ENCODE results near the gene NEUROD1. TPM values are rescaled to one million over a fixed set of nuclear protein-coding genes. Genes with fewer than 3 reads are reported as not detected.
"Not testable (repeated sequence)": the region's sequence is repeated elsewhere in the genome, so short reads cannot be mapped to it uniquely, and the experiment has no call there.

Gene NEUROD1
- total and polyA plus RNA-seq, 9 of the 15 experiments (the other 6 are each of a cell fraction or from before 2014, with no cell fraction given), result not detected

GRCh38 chr2:181715033-181715630 lies 34.8 kb upstream of the NEUROD1 start (continued):
- TF ChIP-seq CTCF (IDR thresholded peaks at IDR 0.05 in 2 of 3, conservative IDR thresholded peaks at IDR 0.05 in 1 of 3; ENCODE audit: insufficient read depth in 2 of 3, low read depth in 1 of 3, low read length in 3 of 3), result peak; percentile 57 to 84 (median 68); a peak in 5 of 6 replicates

- H3K4me1 ChIP-seq (replicated peaks in 1 of 2; ENCODE audit: control insufficient read depth in 2 of 2, insufficient read depth in 2 of 2, low read length in 2 of 2); POLR2A ChIA-PET; H3K4me3 ChIP-seq; H3K9me1 ChIP-seq (ENCODE audit: control insufficient read depth, insufficient read depth, low read length); H3K27me3 ChIP-seq (ENCODE audit: control insufficient read depth in 2 of 2, insufficient read depth in 2 of 2, low read length in 2 of 2); H3K9ac ChIP-seq (ENCODE audit: insufficient read depth in 1 of 2, low read depth in 2 of 2, low read length in 2 of 2); BruUV-seq (replicated peaks); H3K36me3 ChIP-seq (ENCODE audit: control insufficient read depth, insufficient read depth, low read length); CTCF ChIA-PET (ENCODE audit: low intra/inter-chr PET ratio); H3K27ac ChIP-seq (ENCODE audit: extremely low read depth, low read depth, low read length); H3K9me3 ChIP-seq (replicated peaks; ENCODE audit: control insufficient read depth, insufficient read depth, low read depth, low read length); H4K20me1 ChIP-seq (replicated peaks; ENCODE audit: control insufficient read depth, insufficient read depth, low read length); ATAC-seq; DNase-seq (ENCODE audit: extremely low read depth in 1 of 4, low spot score in 3 of 4); intact Hi-C loops (cut with micrococcal nuclease); in situ Hi-C loops (cut with MboI); H3K79me2 ChIP-seq (ENCODE audit: control insufficient read depth, insufficient read depth, low read length); H2AFZ ChIP-seq (ENCODE audit: low read depth, low read length); H3K4me2 ChIP-seq (ENCODE audit: insufficient read depth, low read length); FAIRE-seq: not testable (repeated sequence)
Observed at GRCh38 chr2:181711051-181711450, 30.7 kb upstream of the NEUROD1 start.

- in situ Hi-C loops (cut with MboI); H2AFZ ChIP-seq (ENCODE audit: low read depth, low read length); CTCF ChIA-PET (ENCODE audit: low intra/inter-chr PET ratio); FAIRE-seq; H3K9ac ChIP-seq (ENCODE audit: insufficient read depth in 1 of 2, low read depth in 2 of 2, low read length in 2 of 2); H3K79me2 ChIP-seq (ENCODE audit: control insufficient read depth, insufficient read depth, low read length); DNase-seq (ENCODE audit: extremely low read depth in 1 of 4, low spot score in 3 of 4); intact Hi-C loops (cut with micrococcal nuclease); H4K20me1 ChIP-seq (replicated peaks; ENCODE audit: control insufficient read depth, insufficient read depth, low read length); H3K4me3 ChIP-seq; H3K27me3 ChIP-seq (ENCODE audit: control insufficient read depth in 2 of 2, insufficient read depth in 2 of 2, low read length in 2 of 2); POLR2A ChIA-PET; H3K4me2 ChIP-seq (ENCODE audit: insufficient read depth, low read length); H3K36me3 ChIP-seq (ENCODE audit: control insufficient read depth, insufficient read depth, low read length); H3K27ac ChIP-seq (ENCODE audit: extremely low read depth, low read depth, low read length); ATAC-seq; H3K4me1 ChIP-seq (replicated peaks in 1 of 2; ENCODE audit: control insufficient read depth in 2 of 2, insufficient read depth in 2 of 2, low read length in 2 of 2); H3K9me3 ChIP-seq (replicated peaks; ENCODE audit: control insufficient read depth, insufficient read depth, low read depth, low read length); H3K9me1 ChIP-seq (ENCODE audit: control insufficient read depth, insufficient read depth, low read length); BruUV-seq (replicated peaks): not testable (repeated sequence)
- WGBS (ENCODE audit: insufficient coverage, low coverage, missing lambda C conversion rate), result 2% methylated on average over 3 of the region's 3 CpGs
- TF ChIP-seq RBM25 (IDR thresholded peaks at IDR 0.05; ENCODE audit: low read depth, low read length, severe bottlenecking) (peak; percentile 51), ZNF146 (CRISPR knock-in tag; IDR thresholded peaks at IDR 0.05; ENCODE audit: unreplicated experiment) (peak; percentile 88)
Observed at GRCh38 chr2:181702519-181702918, 22.2 kb upstream of the NEUROD1 start.
